HUES6 (cell line): Measurements from ENCODE around the gene ACAT1.
"Not testable (repeated sequence)": the region's sequence is repeated elsewhere in the genome, so short reads cannot be mapped to it uniquely, and the experiment has no call there.

Experiments used
- H3K27ac ChIP-seq: 2 replicates; pipeline ENCODE4 v1.7.0; 2013; ENCODE audit warnings: low read depth, mild to moderate bottlenecking, low read length, inconsistent platforms
- H3K27me3 ChIP-seq: 2 replicates; pipeline ENCODE4 v1.6.1; 2013; ENCODE audit warnings: low read length; ENCODE audit not compliant: control insufficient read depth, insufficient read depth
- H3K36me3 ChIP-seq: 2 replicates; pipeline ENCODE4 v1.6.1; 2013; ENCODE audit warnings: low read length; ENCODE audit not compliant: control insufficient read depth, insufficient read depth
- H3K4me1 ChIP-seq: 2 replicates; pipeline ENCODE4 v1.6.1; 2013; ENCODE audit warnings: low read length; ENCODE audit not compliant: control insufficient read depth, insufficient read depth
- H3K4me3 ChIP-seq: 2 replicates; pipeline ENCODE4 v1.5.1; 2013; ENCODE audit warnings: low read depth, low read length
- H3K9ac ChIP-seq: one replicate; pipeline ENCODE4 v1.6.1; 2013; ENCODE audit warnings: mild to moderate bottlenecking, low read length
- H3K9me3 ChIP-seq: 2 replicates; pipeline ENCODE4 v1.6.1; 2013; ENCODE audit warnings: low read depth, low read length; ENCODE audit not compliant: control insufficient read depth, insufficient read depth

Gene ACAT1

GRCh38 chr11:108147150-108147549, 25.8 kb downstream of the ACAT1 start:
- Histone ChIP-seq H3K36me3 (peaks cover 90% of the 10 kb centered on the region), H3K9ac (no peak overlapping the region), H3K9me3 (no peaks in the 10 kb centered on the region), H3K27me3 (no peaks in the 10 kb centered on the region), H3K27ac (no peak overlapping the region), H3K4me1 (no peaks in the 10 kb centered on the region), H3K4me3 (no peak overlapping the region)

GRCh38 chr11:108148556-108148955, 27.2 kb downstream of the ACAT1 start:
- Histone ChIP-seq H3K4me1 (no peaks in the 10 kb centered on the region), H3K27me3 (no peaks in the 10 kb centered on the region), H3K9me3 (no peaks in the 10 kb centered on the region), H3K36me3 (peaks cover 84% of the 10 kb centered on the region), H3K4me3 (no peak overlapping the region), H3K27ac (no peak overlapping the region), H3K9ac (no peak overlapping the region)

GRCh38 chr11:108154591-108154990, 33.2 kb downstream of the ACAT1 start:
- Histone ChIP-seq H3K4me3 (no peak overlapping the region), H3K27ac (no peak overlapping the region), H3K36me3 (peaks cover 89% of the 10 kb centered on the region)

GRCh38 chr11:108160970-108161566, 39.7 kb downstream of the ACAT1 start:
- Histone ChIP-seq H3K9me3 (no peaks in the 10 kb centered on the region), H3K27ac (no peak overlapping the region), H3K27me3 (no peaks in the 10 kb centered on the region), H3K4me3 (no peak overlapping the region), H3K36me3 (peaks cover 91% of the 10 kb centered on the region), H3K9ac (no peak overlapping the region), H3K4me1 (no peaks in the 10 kb centered on the region)

More at GRCh38 chr11:108154591-108154990, 33.2 kb downstream of the ACAT1 start:
- Histone ChIP-seq H3K9ac (no peak overlapping the region), H3K4me1 (no peaks in the 10 kb centered on the region), H3K9me3 (no peaks in the 10 kb centered on the region), H3K27me3 (no peaks in the 10 kb centered on the region)

GRCh38 chr11:108162878-108163277, 41.5 kb downstream of the ACAT1 start:
- H3K4me3 ChIP-seq, result not testable (repeated sequence)
- H3K36me3 ChIP-seq, result peaks cover 90% of the 10 kb centered on the region

GRCh38 chr11:108167624-108168023, 46.3 kb downstream of the ACAT1 start:
- no peaks in the 10 kb centered on the region for H3K27me3 ChIP-seq
- no peaks in the 10 kb centered on the region for H3K9me3 ChIP-seq
- H3K4me3 ChIP-seq, result no peak overlapping the region
- H3K9ac ChIP-seq, result no peak overlapping the region
- no peaks in the 10 kb centered on the region for H3K4me1 ChIP-seq
- no peak overlapping the region for H3K27ac ChIP-seq
- H3K36me3 ChIP-seq, result peaks cover 83% of the 10 kb centered on the region

More at GRCh38 chr11:108162878-108163277, 41.5 kb downstream of the ACAT1 start:
- not testable (repeated sequence) for H3K9me3 ChIP-seq, H3K27ac ChIP-seq, H3K27me3 ChIP-seq, H3K9ac ChIP-seq, H3K4me1 ChIP-seq

GRCh38 chr11:108170184-108170583, 48.8 kb downstream of the ACAT1 start:
- Histone ChIP-seq H3K36me3 (peaks cover 84% of the 10 kb centered on the region), H3K9ac (no peak overlapping the region), H3K4me1 (no peaks in the 10 kb centered on the region), H3K27me3 (no peaks in the 10 kb centered on the region), H3K4me3 (no peak overlapping the region), H3K27ac (no peak overlapping the region), H3K9me3 (no peaks in the 10 kb centered on the region)

- Histone ChIP-seq H3K36me3 (peaks cover 87% of the 10 kb centered on the region), H3K27ac (no peak overlapping the region)
Measured at GRCh38 chr11:108177570-108177969, 56.2 kb downstream of the ACAT1 start.

GRCh38 chr11:108193725-108194124, 72.4 kb downstream of the ACAT1 start:
- no peaks in the 10 kb centered on the region for H3K9me3 ChIP-seq
- H3K4me1 ChIP-seq, result no peaks in the 10 kb centered on the region
- no peak overlapping the region for H3K4me3 ChIP-seq
- peaks cover 74% of the 10 kb centered on the region for H3K36me3 ChIP-seq
- no peaks in the 10 kb centered on the region for H3K27me3 ChIP-seq
- H3K9ac ChIP-seq, result no peak overlapping the region
- no peak overlapping the region for H3K27ac ChIP-seq

More at GRCh38 chr11:108177570-108177969, 56.2 kb downstream of the ACAT1 start:
- H3K9ac ChIP-seq, result no peak overlapping the region
- H3K27me3 ChIP-seq, result no peaks in the 10 kb centered on the region
- no peaks in the 10 kb centered on the region for H3K9me3 ChIP-seq
- H3K4me1 ChIP-seq, result no peaks in the 10 kb centered on the region
- no peak overlapping the region for H3K4me3 ChIP-seq

GRCh38 chr11:108196901-108197300, 75.5 kb downstream of the ACAT1 start:
- peaks cover 25% of the 10 kb centered on the region for H3K4me1 ChIP-seq
- no peaks in the 10 kb centered on the region for H3K9me3 ChIP-seq
- H3K4me3 ChIP-seq, result no peak overlapping the region
- peaks cover 64% of the 10 kb centered on the region for H3K36me3 ChIP-seq
- no peak overlapping the region for H3K27ac ChIP-seq
- H3K9ac ChIP-seq, result no peak overlapping the region
- H3K27me3 ChIP-seq, result no peaks in the 10 kb centered on the region
